Lower lobe of right lung (tissue), 2 donors: Measurements from ENCODE around the gene RPN2. TPM values are rescaled to one million over a fixed set of nuclear protein-coding genes. Genes with fewer than 3 reads are reported as not detected.

Source experiments
- ATAC-seq, 2 donors: fragments of 200-7000 bp; cut with Tn5 transposase; one replicate each; pipeline ENCODE4 v1.9.1; 2020 to 2022; ENCODE audit warnings: mild to moderate bottlenecking in 2 of 2, moderate library complexity in 2 of 2
- DNase-seq: peaks from one replicate; pipeline ENCODE4 v3.0.0-alpha.2; 2020
- H3K27ac ChIP-seq: fragments of 200-600 bp; one replicate; pipeline ENCODE4 v1.8.0; 2022
- H3K27me3 ChIP-seq: fragments of 200-600 bp; one replicate; pipeline ENCODE4 v1.8.0; 2022; ENCODE audit warnings: low read depth
- H3K36me3 ChIP-seq: fragments of 200-600 bp; one replicate; pipeline ENCODE4 v1.8.0; 2022; ENCODE audit warnings: mild to moderate bottlenecking
- H3K4me1 ChIP-seq: fragments of 200-600 bp; one replicate; pipeline ENCODE4 v1.8.0; 2022
- H3K4me3 ChIP-seq: fragments of 200-600 bp; one replicate; pipeline ENCODE4 v1.8.0; 2022; ENCODE audit warnings: mild to moderate bottlenecking
- H3K9me3 ChIP-seq: fragments of 200-600 bp; one replicate; pipeline ENCODE4 v1.8.0; 2022
- CTCF ChIP-seq: fragments of 200-600 bp; IDR thresholded peaks from one replicate; pipeline ENCODE4 v1.8.0; 2022; ENCODE audit warnings: antibody characterized with exemption, mild to moderate bottlenecking
- intact Hi-C: fragments of 100-400 bp; cut with DNase I; formaldehyde crosslinking; loops from one replicate; pipeline ENCODE4 v1.11.0; 2022
- total RNA-seq: library from RNA; stranded (reverse); fragmentation: NEBNext Ultra II Directional; extraction: Animal tissue kit (Norgen Biotek cat#: 25700); gene quantifications from one replicate; pipeline ENCODE4 v1.2.1, GENCODE V29; 2021
- donor health status: DM: no; HTN: yes; CAD: no; lungs with severe emphysema.

The RPN2 gene
- total RNA-seq, 1 donor from 2014 or later: 160 TPM

GRCh38 chr20:37246736-37247135, 67.6 kb downstream of the RPN2 start:
- TF ChIP-seq CTCF: no peak
- no peak for ATAC-seq
- intact Hi-C loops: no loop called here
- Histone ChIP-seq H3K4me3 (no peak overlapping the region), H3K4me1 (no peaks in the 10 kb centered on the region), H3K9me3 (no peaks in the 10 kb centered on the region), H3K36me3 (peaks cover 33% of the 10 kb centered on the region), H3K27ac (no peak overlapping the region), H3K27me3 (no peaks in the 10 kb centered on the region)
- DNase-seq: no peak

DNA sequence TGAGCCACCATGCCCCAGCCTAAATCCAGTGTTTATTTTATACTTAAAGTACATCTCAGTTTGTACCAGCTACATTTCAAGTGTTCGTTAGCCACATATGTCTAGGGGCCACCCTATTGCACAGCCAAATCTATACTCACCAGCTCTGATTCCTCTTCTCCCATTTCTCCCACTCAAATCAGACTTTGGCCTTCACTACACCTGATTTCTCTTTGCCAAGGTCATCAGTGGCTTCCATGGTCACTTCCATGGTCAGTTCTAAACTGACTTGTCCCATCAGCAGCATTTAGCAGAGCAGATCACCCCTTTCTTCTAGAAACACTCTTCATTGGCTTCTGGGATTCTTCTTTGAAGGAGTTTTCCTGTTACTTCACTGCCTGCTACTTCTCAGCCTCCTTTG, 68.4 kb downstream of the RPN2 start:
- Histone ChIP-seq H3K4me1 (no peaks in the 10 kb centered on the region), H3K4me3 (no peak overlapping the region), H3K27ac (no peak overlapping the region), H3K27me3 (no peaks in the 10 kb centered on the region), H3K36me3 (peaks cover 24% of the 10 kb centered on the region), H3K9me3 (no peaks in the 10 kb centered on the region)
- no peak for DNase-seq
- no peak for ATAC-seq
- intact Hi-C loops: no loop called here
- TF ChIP-seq CTCF: no peak

DNA sequence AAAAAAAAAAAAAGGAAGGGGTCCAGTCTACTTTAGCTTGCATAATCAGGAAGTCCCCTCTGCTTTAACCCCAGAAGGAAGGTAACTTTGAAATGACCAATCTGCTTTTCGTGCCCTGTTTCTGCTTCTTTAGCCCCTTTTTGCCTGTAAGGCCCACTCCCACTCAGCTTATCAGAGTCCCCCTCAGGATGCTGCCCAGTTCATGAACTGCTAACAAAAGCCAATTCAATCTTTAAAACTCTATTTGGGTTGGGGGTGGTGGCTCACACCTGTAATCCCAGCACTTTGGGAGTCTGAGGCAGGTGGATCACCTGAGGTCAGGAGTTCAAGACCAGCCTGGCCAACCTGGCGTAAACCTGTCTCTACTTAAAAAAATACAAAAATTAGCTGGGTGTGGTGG, 70.2 kb downstream of the RPN2 start:
- H3K27me3 ChIP-seq: no peaks in the 10 kb centered on the region
- no peak for DNase-seq
- ATAC-seq: no peak
- H3K4me3 ChIP-seq: no peak overlapping the region
- H3K9me3 ChIP-seq: no peaks in the 10 kb centered on the region
- no peak overlapping the region for H3K27ac ChIP-seq
- H3K4me1 ChIP-seq: no peaks in the 10 kb centered on the region
- H3K36me3 ChIP-seq: peaks cover 7% of the 10 kb centered on the region
- no peak for TF ChIP-seq CTCF
- intact Hi-C loops: no loop called here

GRCh38 chr20:37251825-37252477, 72.8 kb downstream of the RPN2 start:
- no peak for ATAC-seq
- no peak for TF ChIP-seq CTCF

DNA sequence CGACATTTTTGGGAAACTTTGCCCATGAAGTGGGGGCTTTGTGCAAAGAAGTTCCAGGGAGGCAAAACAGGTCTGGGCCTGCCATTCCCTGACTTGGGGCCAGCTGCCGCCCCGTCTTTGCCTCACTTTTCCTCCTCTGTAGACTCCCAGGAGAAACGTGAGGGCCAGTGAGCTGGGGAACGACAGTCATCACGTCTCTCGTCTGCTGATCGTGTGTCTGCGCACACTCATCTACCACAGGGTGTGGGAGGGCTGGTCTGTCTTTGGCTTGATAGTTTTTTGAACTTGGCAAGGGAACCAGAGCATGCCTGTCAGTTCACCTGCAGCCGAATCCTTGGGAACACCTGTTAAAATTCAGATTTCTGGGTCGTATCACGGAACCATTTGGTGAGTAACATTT, 74.0 kb downstream of the RPN2 start:
- intact Hi-C loops: no loop called here
- no peak for TF ChIP-seq CTCF
- no peaks in the 10 kb centered on the region for H3K27me3 ChIP-seq
- no peak overlapping the region for H3K4me3 ChIP-seq
- ATAC-seq: no peak
- no peaks in the 10 kb centered on the region for H3K4me1 ChIP-seq
- H3K36me3 ChIP-seq: no peaks in the 10 kb centered on the region
- H3K9me3 ChIP-seq: no peaks in the 10 kb centered on the region
- no peak overlapping the region for H3K27ac ChIP-seq
- no peak for DNase-seq

More at GRCh38 chr20:37251825-37252477, 72.8 kb downstream of the RPN2 start:
- Histone ChIP-seq H3K4me3 (no peak overlapping the region), H3K27me3 (no peaks in the 10 kb centered on the region), H3K27ac (no peak overlapping the region), H3K36me3 (no peaks in the 10 kb centered on the region), H3K4me1 (no peaks in the 10 kb centered on the region), H3K9me3 (no peaks in the 10 kb centered on the region)
- intact Hi-C loops: no loop called here
- DNase-seq: no peak
